Stomach (tissue), 4 donors: ENCODE data around the gene ZNF106.

Source experiments
- EP300 ChIP-seq: sonication (generic); formaldehyde crosslinking; IDR thresholded peaks from one replicate; pipeline ENCODE4 v1.6.1; 2017; ENCODE audit warnings: antibody characterized with exemption
- POLR2A ChIP-seq, 4 donors: fragments of 450-650 bp; IDR thresholded peaks; one replicate each; pipeline ENCODE4 v1.6.1; 2016; ENCODE audit warnings: antibody characterized with exemption in 4 of 4, control low read depth in 2 of 4, mild to moderate bottlenecking in 1 of 4, moderate library complexity in 1 of 4

GRCh38 chr15:42368096-42368495, 122.8 kb downstream of the ZNF106 start:
- TF ChIP-seq POLR2A (IDR thresholded peaks at IDR 0.05), result no peak
- no peak for TF ChIP-seq EP300
